CD4-positive, alpha-beta T cell (primary cell): Measurements from ENCODE around the gene PSMD2. TPM values are rescaled to one million over a fixed set of nuclear protein-coding genes. Genes with fewer than 3 reads are reported as not detected.

Experiments used
- ATAC-seq: fragments of 200-7000 bp; cut with Tn5 transposase; one replicate; pipeline ENCODE4 v1.10.0; 2022; ENCODE audit warnings: mild to moderate bottlenecking; ENCODE audit not compliant: poor library complexity
- CTCF ChIA-PET: fragments of 350-600 bp; sonication (Branson Sonifier 250); formaldehyde crosslinking; loops from one replicate; lab custom pipeline; 2021; ENCODE audit warnings: antibody characterized with exemption, inconsistent platforms; lab: Charles Lee
- POLR2A ChIA-PET: fragments of 350-600 bp; sonication (Branson Sonifier 250); formaldehyde crosslinking; loops from one replicate; lab custom pipeline; 2021; ENCODE audit warnings: antibody characterized with exemption, inconsistent platforms; lab: Charles Lee
- DNase-seq, 14 experiments: peaks; one replicate each; pipeline ENCODE4 v3.0.0-alpha.2; 2013 to 2020; ENCODE audit warnings: mixed read lengths in 2 of 14
- H3K27ac ChIP-seq, 2 donors: one replicate each; pipeline versions ENCODE4 v1.5.1 to v1.7.0; 2013; ENCODE audit warnings: low read length in 2 of 2, low read depth in 1 of 2, mild to moderate bottlenecking in 1 of 2
- H3K27me3 ChIP-seq, 2 experiments: 1 replicate in 1 of 2; 2 replicates in 1 of 2; pipeline versions ENCODE4 v1.6.1 to v1.7.0; 2013; ENCODE audit warnings: low read length in 2 of 2, control low read depth in 1 of 2, mild to moderate bottlenecking in 1 of 2, moderate library complexity in 1 of 2; ENCODE audit not compliant: insufficient read depth in 2 of 2, control insufficient read depth in 1 of 2
- H3K36me3 ChIP-seq: one replicate; pipeline ENCODE4 v1.6.1; 2013; ENCODE audit warnings: low read length, control low read depth; ENCODE audit not compliant: insufficient read depth
- H3K4me1 ChIP-seq: one replicate; pipeline ENCODE4 v1.6.1; 2013; ENCODE audit warnings: low read length, control low read depth; ENCODE audit not compliant: insufficient read depth
- H3K4me3 ChIP-seq: one replicate; pipeline ENCODE4 v1.5.1; 2013; ENCODE audit warnings: mild to moderate bottlenecking, low read length, moderate library complexity
- H3K9me3 ChIP-seq, 2 experiments: 1 replicate in 1 of 2; 2 replicates in 1 of 2; pipeline versions ENCODE4 v1.6.1 to v1.7.0; 2013; ENCODE audit warnings: low read length in 2 of 2, mild to moderate bottlenecking in 2 of 2, control low read depth in 1 of 2, moderate library complexity in 1 of 2; ENCODE audit not compliant: control insufficient read depth in 1 of 2, insufficient read depth in 1 of 2
- H3K27ac Mint-ChIP-seq: one replicate; pipeline ENCODE4 v1.8.0; 2020; ENCODE audit warnings: mixed read lengths
- H3K27me3 Mint-ChIP-seq: one replicate; pipeline ENCODE4 v1.8.0; 2021; ENCODE audit warnings: mixed read lengths
- H3K36me3 Mint-ChIP-seq: one replicate; pipeline ENCODE4 v1.8.0; 2021; ENCODE audit warnings: low read depth, mixed read lengths
- H3K4me1 Mint-ChIP-seq: one replicate; pipeline ENCODE4 v1.8.0; 2021; ENCODE audit warnings: low read depth, mixed read lengths
- H3K4me3 Mint-ChIP-seq: one replicate; pipeline ENCODE4 v1.8.0; 2020; ENCODE audit warnings: mild to moderate bottlenecking, mixed read lengths
- H3K9me3 Mint-ChIP-seq: one replicate; pipeline ENCODE4 v1.8.0; 2020; ENCODE audit warnings: mixed read lengths
- CTCF ChIP-seq: fragments of 200-600 bp; IDR thresholded peaks from one replicate; pipeline ENCODE4 v1.8.0; 2022; ENCODE audit warnings: antibody characterized with exemption, mild to moderate bottlenecking
- intact Hi-C, 2 experiments: fragments of 100-400 bp; cut with DNase I in 1 of 2; cut with micrococcal nuclease in 1 of 2; formaldehyde crosslinking; loops; one replicate each; pipeline versions ENCODE4 v1.15.1 to v1.9.0; 2023 to 2025; cut with DNase I, micrococcal nuclease
- total RNA-seq, 174 experiments: library from RNA in 2 of 174; stranded (reverse) in 2 of 174; gene quantifications; one replicate each; pipeline ENCODE4 v1.2.3 and lab custom pipeline; 2021 to 2026

Gene PSMD2
- total RNA-seq, 2 experiments from 2014 or later = 159 TPM

GRCh38 chr3:184343200-184343876, 44.3 kb downstream of the PSMD2 start:
- H3K4me1 Mint-ChIP-seq = peaks cover 6% of the 10 kb centered on the region
- no peak for TF ChIP-seq CTCF
- no peak for DNase-seq
- H3K9me3 Mint-ChIP-seq = no peaks in the 10 kb centered on the region
- no peak for ATAC-seq
- H3K27me3 Mint-ChIP-seq = no peaks in the 10 kb centered on the region
- no peak overlapping the region for H3K4me3 Mint-ChIP-seq
- peaks cover 6% of the 10 kb centered on the region for H3K4me1 ChIP-seq
- ChIA-PET POLR2A (no interaction called here), CTCF (no interaction called here)
- H3K9me3 ChIP-seq = no peaks in the 10 kb centered on the region
- peaks cover 10% of the 10 kb centered on the region for H3K36me3 ChIP-seq
- H3K27ac Mint-ChIP-seq = no peak overlapping the region
- intact Hi-C loops = no loop called here
- H3K27me3 ChIP-seq = no peaks in the 10 kb centered on the region
- no peak overlapping the region for H3K4me3 ChIP-seq
- no peak overlapping the region for H3K27ac ChIP-seq
- H3K36me3 Mint-ChIP-seq = peaks cover 22% of the 10 kb centered on the region

DNA sequence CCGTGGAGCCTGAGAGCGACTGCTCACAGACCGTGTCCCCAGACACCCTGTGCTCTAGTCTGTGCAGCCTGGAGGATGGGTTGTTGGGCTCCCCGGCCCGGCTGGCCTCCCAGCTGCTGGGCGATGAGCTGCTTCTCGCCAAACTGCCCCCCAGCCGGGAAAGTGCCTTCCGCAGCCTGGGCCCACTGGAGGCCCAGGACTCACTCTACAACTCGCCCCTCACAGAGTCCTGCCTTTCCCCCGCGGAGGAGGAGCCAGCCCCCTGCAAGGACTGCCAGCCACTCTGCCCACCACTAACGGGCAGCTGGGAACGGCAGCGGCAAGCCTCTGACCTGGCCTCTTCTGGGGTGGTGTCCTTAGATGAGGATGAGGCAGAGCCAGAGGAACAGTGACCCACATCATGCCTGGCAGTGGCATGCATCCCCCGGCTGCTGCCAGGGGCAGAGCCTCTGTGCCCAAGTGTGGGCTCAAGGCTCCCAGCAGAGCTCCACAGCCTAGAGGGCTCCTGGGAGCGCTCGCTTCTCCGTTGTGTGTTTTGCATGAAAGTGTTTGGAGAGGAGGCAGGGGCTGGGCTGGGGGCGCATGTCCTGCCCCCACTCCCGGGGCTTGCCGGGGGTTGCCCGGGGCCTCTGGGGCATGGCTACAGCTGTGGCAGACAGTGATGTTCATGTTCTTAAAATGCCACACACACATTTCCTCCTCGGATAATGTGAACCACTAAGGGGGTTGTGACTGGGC, 45.7 kb downstream of the PSMD2 start:
- Mint-ChIP-seq H3K27ac (no peak overlapping the region), H3K36me3 (peaks cover 22% of the 10 kb centered on the region), H3K4me3 (no peak overlapping the region), H3K27me3 (no peaks in the 10 kb centered on the region), H3K9me3 (no peaks in the 10 kb centered on the region), H3K4me1 (no peaks in the 10 kb centered on the region)
- no peak overlapping the region for H3K27ac ChIP-seq
- no peak for DNase-seq
- no peak for TF ChIP-seq CTCF
- H3K4me1 ChIP-seq = no peaks in the 10 kb centered on the region
- H3K9me3 ChIP-seq = no peaks in the 10 kb centered on the region
- intact Hi-C loops = no loop called here
- ATAC-seq = no peak
- H3K4me3 ChIP-seq = no peak overlapping the region
- no peaks in the 10 kb centered on the region for H3K27me3 ChIP-seq
- ChIA-PET POLR2A (no interaction called here), CTCF (no interaction called here)
- H3K36me3 ChIP-seq = peaks cover 10% of the 10 kb centered on the region

DNA sequence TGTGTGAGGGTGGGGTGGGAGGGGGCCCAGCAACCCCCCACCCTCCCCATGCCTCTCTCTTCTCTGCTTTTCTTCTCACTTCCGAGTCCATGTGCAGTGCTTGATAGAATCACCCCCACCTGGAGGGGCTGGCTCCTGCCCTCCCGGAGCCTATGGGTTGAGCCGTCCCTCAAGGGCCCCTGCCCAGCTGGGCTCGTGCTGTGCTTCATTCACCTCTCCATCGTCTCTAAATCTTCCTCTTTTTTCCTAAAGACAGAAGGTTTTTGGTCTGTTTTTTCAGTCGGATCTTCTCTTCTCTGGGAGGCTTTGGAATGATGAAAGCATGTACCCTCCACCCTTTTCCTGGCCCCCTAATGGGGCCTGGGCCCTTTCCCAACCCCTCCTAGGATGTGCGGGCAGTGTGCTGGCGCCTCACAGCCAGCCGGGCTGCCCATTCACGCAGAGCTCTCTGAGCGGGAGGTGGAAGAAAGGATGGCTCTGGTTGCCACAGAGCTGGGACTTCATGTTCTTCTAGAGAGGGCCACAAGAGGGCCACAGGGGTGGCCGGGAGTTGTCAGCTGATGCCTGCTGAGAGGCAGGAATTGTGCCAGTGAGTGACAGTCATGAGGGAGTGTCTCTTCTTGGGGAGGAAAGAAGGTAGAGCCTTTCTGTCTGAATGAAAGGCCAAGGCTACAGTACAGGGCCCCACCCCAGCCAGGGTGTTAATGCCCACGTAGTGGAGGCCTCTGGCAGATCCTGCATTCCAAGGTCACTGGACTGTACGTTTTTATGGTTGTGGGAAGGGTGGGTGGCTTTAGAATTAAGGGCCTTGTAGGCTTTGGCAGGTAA, 46.5 kb downstream of the PSMD2 start:
- intact Hi-C loops = no loop called here
- H3K4me1 ChIP-seq = no peaks in the 10 kb centered on the region
- H3K4me1 Mint-ChIP-seq = no peaks in the 10 kb centered on the region
- H3K4me3 Mint-ChIP-seq = no peak overlapping the region
- ChIA-PET CTCF (no interaction called here), POLR2A (no interaction called here)
- TF ChIP-seq CTCF = no peak
- peaks cover 21% of the 10 kb centered on the region for H3K36me3 Mint-ChIP-seq
- no peak for ATAC-seq
- no peaks in the 10 kb centered on the region for H3K27me3 Mint-ChIP-seq
- no peaks in the 10 kb centered on the region for H3K9me3 ChIP-seq
- no peaks in the 10 kb centered on the region for H3K27me3 ChIP-seq
- no peak overlapping the region for H3K4me3 ChIP-seq
- H3K27ac ChIP-seq = no peak overlapping the region
- H3K9me3 Mint-ChIP-seq = no peaks in the 10 kb centered on the region
- H3K36me3 ChIP-seq = peaks cover 10% of the 10 kb centered on the region
- peak in 1 of 14 experiments; percentile 28 for DNase-seq
- no peak overlapping the region for H3K27ac Mint-ChIP-seq
